RWPE1 (cell line): ENCODE data around the gene BMS1.

Experiments used
- CTCF ChIA-PET: fragments of 350-600 bp; sonication (Branson Sonifier 250); formaldehyde crosslinking; extraction: SDS; loops from one replicate; lab custom pipeline; 2021; lab: Yijun Ruan, JAX
- POLR2A ChIA-PET: fragments of 400-600 bp; formaldehyde crosslinking; extraction: SDS; loops from one replicate; lab custom pipeline; 2020; ENCODE audit warnings: antibody characterized with exemption; ENCODE audit not compliant: low non-redundant PET; lab: Yijun Ruan, JAX
- DNase-seq: peaks from one replicate; pipeline ENCODE4 v3.0.0; 2012; ENCODE audit warnings: low spot score
- H3K27ac ChIP-seq: fragments of 450-650 bp; 2 replicates; pipeline ENCODE4 v1.5.1; 2017
- TF ChIP-seq, protein P1 (sequence below): fragments of 450-650 bp; conservative IDR thresholded peaks from 2 replicates; pipeline ENCODE4 v1.5.1; 2017; ENCODE audit warnings: low read depth, mild to moderate bottlenecking

Gene BMS1

DNA sequence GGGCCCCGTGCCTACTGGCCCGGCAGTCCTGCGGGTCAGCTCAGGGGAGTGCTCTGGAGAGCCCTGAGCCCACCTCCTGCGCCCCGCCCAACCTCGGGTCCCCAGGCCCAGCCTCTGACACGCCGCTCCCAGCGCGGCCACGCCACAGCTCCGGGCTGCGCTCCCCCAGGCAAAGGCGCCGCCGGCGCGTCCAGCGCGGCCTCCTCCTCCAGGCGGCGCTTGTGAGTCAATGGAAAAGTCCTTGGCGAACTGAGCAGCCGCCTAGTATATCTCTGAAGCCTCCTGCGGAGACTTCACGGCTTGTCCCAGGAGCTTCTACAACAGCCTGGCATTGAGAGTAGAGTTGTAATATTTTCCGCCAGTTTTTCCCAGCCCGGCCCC is 29.5 kb upstream of the BMS1 start:
- ChIA-PET CTCF (interaction anchor here (0.6 to 1.8 kb wide), 20 partner anchors 9 to 540 kb away, joined by 3 to 7 read pairs (median 4); partner anchors contain the start of gene BMS1), POLR2A (interaction anchor here (0.9 to 2.9 kb wide), 2 partner anchors 29 to 112 kb away, joined by 3 to 14 read pairs; partner anchors contain the start of gene BMS1)
- TF ChIP-seq, protein P1, sequence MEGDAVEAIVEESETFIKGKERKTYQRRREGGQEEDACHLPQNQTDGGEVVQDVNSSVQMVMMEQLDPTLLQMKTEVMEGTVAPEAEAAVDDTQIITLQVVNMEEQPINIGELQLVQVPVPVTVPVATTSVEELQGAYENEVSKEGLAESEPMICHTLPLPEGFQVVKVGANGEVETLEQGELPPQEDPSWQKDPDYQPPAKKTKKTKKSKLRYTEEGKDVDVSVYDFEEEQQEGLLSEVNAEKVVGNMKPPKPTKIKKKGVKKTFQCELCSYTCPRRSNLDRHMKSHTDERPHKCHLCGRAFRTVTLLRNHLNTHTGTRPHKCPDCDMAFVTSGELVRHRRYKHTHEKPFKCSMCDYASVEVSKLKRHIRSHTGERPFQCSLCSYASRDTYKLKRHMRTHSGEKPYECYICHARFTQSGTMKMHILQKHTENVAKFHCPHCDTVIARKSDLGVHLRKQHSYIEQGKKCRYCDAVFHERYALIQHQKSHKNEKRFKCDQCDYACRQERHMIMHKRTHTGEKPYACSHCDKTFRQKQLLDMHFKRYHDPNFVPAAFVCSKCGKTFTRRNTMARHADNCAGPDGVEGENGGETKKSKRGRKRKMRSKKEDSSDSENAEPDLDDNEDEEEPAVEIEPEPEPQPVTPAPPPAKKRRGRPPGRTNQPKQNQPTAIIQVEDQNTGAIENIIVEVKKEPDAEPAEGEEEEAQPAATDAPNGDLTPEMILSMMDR, result peak; percentile 90
- peak; percentile 65 for DNase-seq
- peak overlapping the region; percentile 24; the same call in 1 of the 2 replicates for H3K27ac ChIP-seq

DNA sequence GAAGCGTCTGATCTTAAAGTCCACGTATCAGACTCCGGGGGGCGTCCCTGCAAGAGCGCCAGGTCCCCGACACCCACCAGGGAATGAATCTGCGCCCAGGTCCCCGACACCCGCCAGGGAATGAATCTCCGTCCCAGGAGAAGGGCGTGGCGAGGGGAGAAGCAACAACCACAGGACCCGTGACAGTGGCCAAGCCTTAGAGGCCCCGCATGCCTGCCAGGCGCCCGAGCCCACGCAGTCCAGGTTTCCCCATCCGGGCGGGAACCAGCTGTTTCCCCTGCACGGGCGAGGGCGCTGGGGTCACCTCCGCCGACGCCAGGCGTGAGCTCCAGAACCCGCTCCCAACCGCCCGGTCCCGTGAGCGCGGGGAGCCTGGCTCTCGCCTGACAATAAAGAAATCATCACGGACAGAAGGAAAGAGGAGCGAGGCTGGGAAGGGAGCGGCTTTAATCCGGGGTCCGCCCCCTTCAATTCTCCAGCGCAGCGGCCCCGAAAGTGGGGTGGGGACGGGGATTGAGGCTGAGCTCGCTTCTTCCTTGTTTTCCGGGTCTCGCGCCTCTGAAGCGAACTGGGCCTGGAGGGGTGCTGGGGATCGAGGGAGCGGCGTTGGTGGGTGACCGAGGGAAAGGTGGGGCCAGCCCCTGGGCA is 29.0 kb upstream of the BMS1 start:
- no peak for DNase-seq
- POLR2A ChIA-PET, result interaction anchor here (0.9 to 2.9 kb wide), 2 partner anchors 29 to 113 kb away, joined by 3 to 14 read pairs; partner anchors contain the start of gene BMS1
- TF ChIP-seq, protein P1, result peak; percentile 18; the same call in 1 of the 2 replicates
- peak overlapping the region; percentile 24; the same call in 1 of the 2 replicates for H3K27ac ChIP-seq
- CTCF ChIA-PET, result interaction anchor here (0.6 to 1.8 kb wide), 20 partner anchors 9 to 1856 kb away, joined by 3 to 7 read pairs (median 4); partner anchors contain the start of gene BMS1

DNA sequence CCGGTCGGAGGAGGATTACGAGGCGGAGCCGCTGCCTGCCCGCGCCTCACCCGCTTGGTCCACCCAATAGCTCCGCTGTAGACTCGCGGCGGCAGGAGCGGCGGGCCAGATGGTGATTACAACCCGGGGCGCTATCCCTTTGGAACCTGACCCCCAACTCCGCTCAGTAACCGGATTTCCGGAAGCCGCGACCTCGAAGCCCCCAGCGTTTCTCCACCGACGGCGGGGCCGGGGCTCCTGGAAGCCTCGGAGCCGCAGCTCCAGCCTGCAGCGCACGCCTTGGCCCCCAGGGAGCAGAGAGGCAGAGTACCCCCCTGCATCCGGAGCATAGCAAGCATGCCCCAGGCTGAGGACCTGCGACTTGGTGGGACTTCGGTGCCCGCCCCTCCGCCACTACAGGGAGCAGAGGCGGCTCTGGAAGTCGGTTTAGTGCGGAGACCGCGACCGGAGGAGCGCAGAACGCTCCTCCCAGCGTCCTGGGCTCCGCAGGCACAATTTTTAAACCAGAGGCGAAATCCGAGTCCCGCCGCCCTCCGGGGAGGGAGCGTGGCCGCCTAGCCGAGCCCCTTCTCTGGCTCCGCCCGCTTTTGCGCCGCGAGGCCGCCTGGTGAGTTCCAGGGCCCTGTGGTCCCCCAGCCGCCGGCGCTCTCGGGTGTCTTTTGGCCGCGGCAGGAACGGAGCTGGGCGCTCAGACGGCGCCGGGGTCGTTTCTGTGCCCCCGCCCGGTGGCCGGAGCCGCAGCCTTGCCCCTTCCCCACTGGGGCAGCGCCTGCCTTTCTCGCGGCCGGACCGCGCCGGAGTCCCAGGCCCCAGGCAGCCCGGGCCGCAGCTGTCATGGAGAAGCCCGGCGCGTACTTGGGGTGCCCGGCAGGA is 28.2 kb upstream of the BMS1 start:
- CTCF ChIA-PET, result interaction anchor here (0.6 to 1.8 kb wide), 10 partner anchors 8 to 1855 kb away, joined by 3 to 7 read pairs (median 4); no protein-coding TSS in a partner anchor
- TF ChIP-seq, protein P1, result no peak
- DNase-seq, result peak; percentile 30
- H3K27ac ChIP-seq, result no peak overlapping the region
- POLR2A ChIA-PET, result interaction anchor here (0.9 to 2.9 kb wide), 2 partner anchors 28 to 113 kb away, joined by 3 to 14 read pairs; partner anchors contain the start of gene BMS1

DNA sequence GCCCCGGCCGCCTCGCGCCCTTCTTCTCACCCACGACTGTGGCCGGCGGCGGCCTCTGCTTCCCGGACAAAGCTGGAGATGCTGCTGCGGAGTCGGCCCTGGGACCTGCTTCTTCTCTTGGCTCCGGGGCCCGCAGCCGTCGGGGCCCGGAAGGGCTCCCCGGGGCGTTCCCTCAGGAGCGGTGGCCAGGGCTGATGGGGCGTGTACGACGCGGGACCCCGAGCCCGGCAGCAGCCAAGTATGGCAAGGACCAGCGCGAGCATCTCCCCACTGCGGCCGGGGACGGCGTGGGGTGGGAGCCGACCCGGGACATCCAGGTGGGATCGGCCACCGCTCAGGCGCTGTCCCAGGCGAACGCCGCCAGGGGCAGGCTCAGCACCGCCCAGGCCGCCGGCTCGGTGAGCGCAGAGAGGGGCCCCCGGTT is 27.6 kb upstream of the BMS1 start:
- DNase-seq, result no peak
- H3K27ac ChIP-seq, result no peak overlapping the region
- ChIA-PET POLR2A (interaction anchor here (2.9 kb wide), 1 partner anchor 28 kb away, joined by 14 read pairs; the partner anchor contains the start of gene BMS1), CTCF (interaction anchor here (0.7 kb wide), 1 partner anchor 27 kb away, joined by 4 read pairs; no protein-coding TSS in a partner anchor)
- TF ChIP-seq, protein P1, result no peak

DNA sequence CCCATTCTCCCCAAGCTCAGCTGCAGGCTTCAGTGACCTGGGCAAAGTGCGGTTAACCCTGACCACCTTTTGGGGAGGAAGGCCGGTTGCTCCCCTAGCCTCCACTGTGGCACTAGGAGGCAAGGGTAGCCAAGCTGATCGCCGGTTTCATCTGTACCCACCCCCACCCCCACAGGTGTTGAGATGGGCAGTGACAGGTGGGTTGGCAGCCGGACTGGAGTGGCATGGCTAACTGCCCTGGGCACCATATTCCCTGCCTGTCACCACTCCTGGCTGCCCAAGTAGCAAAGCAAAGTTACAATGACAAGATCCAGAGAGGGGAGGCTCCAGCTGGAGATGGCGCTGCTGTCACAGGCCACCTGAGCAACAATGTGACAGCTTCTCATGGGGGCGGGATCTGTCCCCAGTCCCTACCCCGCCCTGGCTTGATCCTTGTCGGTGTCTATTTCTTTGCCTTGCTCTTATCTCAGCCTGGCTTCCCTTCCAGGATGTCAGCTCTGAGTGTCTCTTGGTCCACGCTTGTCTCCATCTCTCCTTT is 27.0 kb upstream of the BMS1 start:
- no peak overlapping the region for H3K27ac ChIP-seq
- TF ChIP-seq, protein P1, result no peak
- DNase-seq, result no peak
- ChIA-PET CTCF (no interaction called here), POLR2A (interaction anchor here (2.9 kb wide), 1 partner anchor 27 kb away, joined by 14 read pairs; the partner anchor contains the start of gene BMS1)

DNA sequence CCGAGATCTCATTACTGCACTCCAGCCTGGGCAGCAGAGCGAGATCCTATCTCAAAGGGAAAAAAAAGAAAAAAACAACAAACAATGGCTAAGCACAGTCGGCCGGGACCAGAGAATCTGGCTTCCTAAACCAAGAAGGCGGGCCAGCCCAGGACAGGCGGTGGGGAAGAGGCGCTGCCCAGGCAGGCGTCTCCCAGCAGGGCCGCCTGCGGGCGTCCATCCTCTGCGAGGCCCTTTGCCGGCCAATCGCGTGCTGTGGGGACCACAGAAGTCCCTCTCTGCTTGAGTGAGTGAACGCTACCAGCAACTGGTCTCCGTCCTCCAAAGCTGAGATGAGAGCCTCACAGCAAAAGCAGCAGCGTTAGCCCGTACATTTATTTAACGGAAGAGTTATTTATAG is 14.7 kb upstream of the BMS1 start:
- POLR2A ChIA-PET, result no interaction called here
- TF ChIP-seq, protein P1, result no peak
- CTCF ChIA-PET, result interaction anchor here (0.6 kb wide), 1 partner anchor 117 kb away, joined by 3 read pairs; no protein-coding TSS in a partner anchor
- H3K27ac ChIP-seq, result no peak overlapping the region
- DNase-seq, result no peak
